ELF-1 (cell line): ENCODE data around the gene SNX9.
A peak's percentile ranks its signal among the peaks of the same experiment; 100 is the strongest.

ENCODE experiments used
- DNase-seq: peaks from one replicate; pipeline ENCODE4 v3.0.0-alpha.2; 2016; ENCODE audit warnings: low read depth, low spot score

The SNX9 gene

GRCh38 chr6:157800420-157801237 lies 22.4 kb upstream of the SNX9 start:
- DNase-seq, result no peak

DNA sequence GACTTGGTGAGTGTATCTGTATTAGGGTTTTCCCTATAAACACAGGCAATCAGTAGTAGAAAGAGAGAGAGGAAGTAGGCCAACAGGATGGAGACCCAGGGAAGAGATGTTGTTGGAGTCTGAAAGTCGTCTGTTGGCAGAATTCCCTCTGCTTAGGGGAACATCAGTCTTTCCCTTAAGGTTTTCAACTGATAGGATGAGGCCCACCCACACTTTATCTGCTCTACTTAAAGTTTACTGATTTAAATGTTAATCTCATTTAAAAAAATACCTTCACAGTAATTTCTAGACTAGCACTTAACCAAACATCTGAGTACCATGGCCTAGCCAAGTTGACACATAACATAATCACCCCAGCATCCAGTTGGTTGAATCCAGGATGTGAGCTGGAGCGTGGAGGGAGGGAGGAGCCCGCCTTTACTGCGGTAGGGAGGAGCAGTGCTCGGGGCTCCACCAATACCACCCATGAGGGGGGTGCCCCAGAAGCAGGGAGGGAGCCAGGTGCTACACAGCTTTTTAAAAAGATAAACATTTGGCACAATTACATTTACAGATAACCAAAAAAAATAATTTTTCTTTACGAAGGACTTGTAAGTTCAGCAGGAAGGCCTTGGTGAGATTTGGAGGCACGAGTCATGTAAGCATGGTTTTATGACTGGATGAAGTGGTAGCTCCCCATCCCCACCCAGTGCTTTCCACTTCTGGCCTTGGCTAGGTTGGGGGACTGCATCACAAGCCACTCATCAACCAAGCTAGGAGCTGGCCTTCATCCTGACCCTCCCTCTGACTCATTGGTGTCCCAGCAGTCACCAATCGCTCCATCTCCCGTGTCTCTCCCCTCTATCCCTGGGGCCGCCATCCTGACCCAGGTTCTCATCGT lies 18.4 kb upstream of the SNX9 start:
- DNase-seq, result no peak

GRCh38 chr6:157806131-157806855 lies 16.8 kb upstream of the SNX9 start:
- no peak for DNase-seq

- no peak for DNase-seq
Measured at GRCh38 chr6:157806856-157807215, 16.2 kb upstream of the SNX9 start.

GRCh38 chr6:157808405-157808950 lies 14.6 kb upstream of the SNX9 start:
- DNase-seq, result no peak

- no peak for DNase-seq
Measured at GRCh38 chr6:157809613-157810012, 13.4 kb upstream of the SNX9 start.

- DNase-seq, result no peak
Measured at GRCh38 chr6:157811137-157811475, 11.9 kb upstream of the SNX9 start.

- DNase-seq, result no peak
Measured at GRCh38 chr6:157811476-157812173, 11.4 kb upstream of the SNX9 start.

GRCh38 chr6:157812425-157813171 lies 10.4 kb upstream of the SNX9 start:
- DNase-seq, result no peak

GRCh38 chr6:157813191-157813590 lies 9.9 kb upstream of the SNX9 start:
- peak; percentile 42 for DNase-seq

- DNase-seq, result no peak
Measured at GRCh38 chr6:157813750-157814455, 9.1 kb upstream of the SNX9 start.

DNA sequence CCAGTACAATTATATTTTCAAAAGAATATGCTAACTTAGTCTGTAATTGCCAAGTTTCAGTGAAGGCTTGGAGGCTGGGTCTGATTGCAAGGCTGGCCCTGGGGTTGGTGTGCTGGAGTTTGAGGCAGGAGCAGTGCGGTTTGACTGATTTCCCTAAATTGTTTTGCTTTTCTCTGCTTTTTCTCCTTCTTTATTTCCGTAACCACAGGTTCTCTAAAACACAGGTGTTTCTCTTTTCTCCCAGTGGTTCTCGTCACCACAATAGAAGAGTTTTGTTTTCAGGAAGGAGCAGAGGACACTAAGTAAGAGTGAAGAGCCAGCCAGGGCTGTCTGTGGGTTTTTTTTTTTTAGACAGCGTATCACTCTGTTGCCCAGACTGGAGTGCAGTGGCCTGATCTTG lies 8.2 kb upstream of the SNX9 start:
- DNase-seq, result no peak

DNA sequence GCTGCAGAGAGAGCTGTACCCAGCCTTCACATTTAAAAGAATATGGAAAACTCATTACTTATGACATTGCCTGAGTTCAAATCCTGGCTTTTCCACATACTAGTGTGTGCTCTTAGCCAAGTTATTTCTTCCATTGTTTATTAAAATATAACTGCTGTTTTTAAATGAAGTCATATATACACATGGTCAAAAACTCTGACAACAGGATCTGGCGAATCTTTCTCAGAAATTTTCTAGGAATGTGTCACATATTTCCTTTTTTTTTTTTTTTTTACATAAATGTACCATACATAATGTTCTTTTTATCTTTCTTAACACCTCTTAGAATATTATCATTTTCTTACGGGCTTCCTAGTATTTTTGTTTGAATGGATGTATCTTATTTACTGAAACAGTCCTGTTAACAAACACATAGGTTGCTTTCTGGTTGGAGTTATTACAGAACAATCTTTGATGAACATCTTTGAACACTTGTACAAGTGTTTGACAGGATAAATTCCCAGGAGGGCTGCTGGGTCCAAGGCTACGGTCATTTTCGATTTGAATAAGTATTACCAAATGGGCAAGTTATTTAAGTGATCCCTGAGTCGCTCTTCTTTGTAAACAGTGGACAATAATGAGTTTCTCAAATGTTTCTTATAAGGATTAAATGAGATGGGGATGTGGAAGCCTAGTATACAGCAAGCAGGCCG lies 1.6 kb upstream of the SNX9 start:
- DNase-seq, result no peak

GRCh38 chr6:157822245-157823000 lies 623 bp upstream of the SNX9 start:
- DNase-seq, result no peak

DNA sequence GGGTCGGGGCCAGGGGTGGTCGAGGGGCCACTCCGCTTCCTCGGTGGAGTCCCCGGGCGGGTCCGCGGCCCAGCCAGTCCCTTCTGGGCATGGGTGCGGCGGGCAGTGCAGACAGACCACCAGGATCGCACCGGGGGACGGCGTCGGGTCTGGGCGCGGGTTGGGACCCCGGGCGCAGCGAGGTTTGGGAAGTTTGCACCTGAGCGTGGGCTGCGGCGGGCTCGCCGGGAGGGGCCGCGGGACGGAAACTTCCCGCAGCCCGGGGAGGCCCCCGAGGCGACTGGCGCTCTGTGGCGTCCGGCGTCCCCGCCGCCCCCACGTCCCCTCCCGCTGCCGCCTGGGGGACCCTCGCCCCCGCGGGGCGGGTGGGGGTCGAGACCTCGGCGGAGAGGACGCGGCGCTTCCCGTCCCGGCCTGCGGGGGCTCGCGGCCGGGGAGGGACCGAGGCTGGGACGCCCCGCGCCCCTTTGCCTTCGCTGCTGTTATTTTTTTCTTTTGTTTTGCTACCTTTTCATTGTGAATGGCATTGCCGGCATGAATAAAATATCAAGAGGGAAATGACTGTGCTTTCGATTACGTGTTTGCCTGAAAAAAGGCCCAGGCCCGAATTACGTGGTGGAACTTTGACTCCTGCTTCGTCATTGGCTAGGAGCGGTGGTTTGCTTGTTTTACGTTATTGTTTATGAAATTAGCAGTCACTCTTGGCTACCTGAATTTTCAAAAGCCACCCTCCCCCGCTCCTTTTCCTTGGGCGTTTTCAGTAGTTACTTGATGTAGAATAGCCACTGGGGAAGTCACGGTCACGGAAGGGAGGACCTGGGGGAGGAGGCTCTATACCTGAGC lies 703 bp downstream of the SNX9 start:
- DNase-seq, result no peak

DNA sequence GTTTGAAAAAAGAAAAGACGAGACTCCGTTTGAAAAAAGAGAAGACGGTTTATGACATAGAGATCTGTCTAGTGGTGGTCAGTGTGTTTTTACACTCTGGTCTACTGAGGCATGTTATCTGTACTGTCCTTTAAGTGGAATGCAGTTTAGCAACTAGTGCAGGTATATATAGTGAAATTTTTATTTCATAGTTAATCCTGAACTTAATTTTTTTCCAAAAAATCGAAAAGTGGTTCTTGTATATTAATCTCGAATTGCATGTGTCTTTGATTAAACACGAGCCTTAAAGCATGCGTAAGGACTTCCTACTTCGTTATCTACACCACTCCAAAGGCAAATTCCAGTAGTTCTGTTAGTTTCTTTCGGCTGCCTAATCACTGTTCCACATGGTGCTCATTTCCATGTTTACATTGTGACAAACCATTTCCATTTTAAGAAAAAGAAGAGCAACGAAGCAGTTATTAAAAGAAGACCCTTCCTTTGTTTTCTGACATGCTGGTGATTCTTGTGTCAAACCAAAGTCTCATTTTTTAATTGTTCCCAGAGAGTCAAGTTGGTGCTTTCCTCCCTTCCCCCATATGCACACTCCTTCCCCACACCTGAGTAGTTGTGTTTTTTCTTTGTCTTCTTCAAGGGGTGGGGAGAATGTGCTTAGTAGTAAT lies 2.3 kb downstream of the SNX9 start:
- DNase-seq, result no peak

DNA sequence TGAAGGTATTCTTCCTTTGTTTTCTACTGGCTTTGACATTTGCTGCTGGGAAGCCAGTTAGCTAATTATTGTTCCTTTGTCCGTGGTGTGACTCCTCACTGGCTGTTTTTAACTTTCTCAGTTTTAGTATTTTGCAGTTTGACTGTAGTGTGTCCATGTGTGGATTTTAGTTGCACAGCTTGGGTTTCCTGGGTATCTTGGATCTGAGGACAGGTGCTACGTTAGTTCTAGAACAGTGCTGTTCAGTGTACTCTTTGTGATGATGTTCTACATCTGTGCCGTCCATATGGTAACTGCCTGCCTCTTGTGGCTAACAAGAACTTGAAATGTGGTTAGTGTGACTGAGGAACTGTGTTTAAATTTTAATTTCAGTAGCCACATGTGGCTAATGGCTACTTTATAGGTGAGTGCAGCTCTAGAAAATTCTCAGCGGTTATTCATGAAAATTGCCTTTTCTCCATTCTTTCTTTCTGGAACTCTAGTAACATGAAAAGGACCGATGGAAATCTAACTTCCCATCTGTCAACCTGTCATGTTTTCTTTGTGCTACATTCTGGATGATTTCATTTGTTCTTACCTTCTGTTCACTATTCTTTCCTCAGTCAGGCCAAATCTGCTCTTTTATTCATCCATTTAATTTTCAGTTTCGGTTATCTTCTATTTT lies 7.4 kb downstream of the SNX9 start:
- DNase-seq, result no peak
